SU-DHL-6 (cell line): ENCODE results near the gene GNAO1.

Experiments
- H2AFZ ChIP-seq: fragments of 200-600 bp; sonication (generic); 2 replicates; pipeline ENCODE4 v1.6.1; 2014; ENCODE audit warnings: low read depth, mild to moderate bottlenecking, moderate library complexity, mixed read lengths, antibody characterized with exemption, low read length; ENCODE audit not compliant: severe bottlenecking
- H3F3A ChIP-seq: fragments of 200-600 bp; shearing (Covaris generic); 2 replicates; pipeline ENCODE4 v1.6.0; 2016; ENCODE audit warnings: antibody characterized with exemption, mild to moderate bottlenecking; ENCODE audit not compliant: insufficient read depth
- H3K27ac ChIP-seq: fragments of 200-600 bp; sonication (generic); 2 replicates; pipeline ENCODE4 v1.5.1; 2016; ENCODE audit warnings: low read depth, mild to moderate bottlenecking, low read length, moderate library complexity, mixed read lengths
- H3K27me3 ChIP-seq: fragments of 200-600 bp; sonication (generic), shearing (Covaris generic); 2 replicates; pipeline ENCODE4 v1.6.0; 2014; ENCODE audit warnings: mild to moderate bottlenecking, low read length
- H3K36me3 ChIP-seq: fragments of 200-600 bp; sonication (generic); 2 replicates; pipeline ENCODE4 v1.6.1; 2014; ENCODE audit warnings: mild to moderate bottlenecking, low read length, mixed read lengths
- H3K4me2 ChIP-seq: fragments of 300-600, 200-600 bp; shearing (Covaris generic), sonication (generic); 2 replicates; pipeline ENCODE4 v1.6.0; 2014; ENCODE audit warnings: low read length, low read depth, mild to moderate bottlenecking; ENCODE audit not compliant: poor library complexity, severe bottlenecking
- H3K4me3 ChIP-seq: fragments of 200-600 bp; sonication (generic); 2 replicates; pipeline ENCODE4 v1.5.1; 2014; ENCODE audit warnings: antibody characterized with exemption, low read length, mild to moderate bottlenecking, mixed read lengths; ENCODE audit not compliant: insufficient read depth, poor library complexity, severe bottlenecking
- H3K79me2 ChIP-seq: fragments of 200-600 bp; sonication (generic); 2 replicates; pipeline ENCODE4 v1.6.1; 2014; ENCODE audit warnings: mild to moderate bottlenecking, low read length, moderate library complexity; ENCODE audit not compliant: insufficient read depth
- H3K9ac ChIP-seq: fragments of 200-600 bp; sonication (generic); 2 replicates; pipeline ENCODE4 v1.7.0; 2014; ENCODE audit warnings: mild to moderate bottlenecking, low read length
- H3K9me2 ChIP-seq: fragments of 200-600 bp; sonication (generic); replicated peaks from 2 replicates; pipeline ENCODE4 v1.6.1; 2014; ENCODE audit warnings: low read length; ENCODE audit not compliant: insufficient read depth
- H3K9me3 ChIP-seq: fragments of 200-600 bp; sonication (generic); 2 replicates; pipeline ENCODE4 v1.6.1; 2014; ENCODE audit warnings: low read length, mixed read lengths; ENCODE audit not compliant: insufficient read depth
- H4K20me1 ChIP-seq: fragments of 200-600 bp; sonication (generic); 2 replicates; pipeline ENCODE4 v1.6.1; 2014; ENCODE audit warnings: low read depth, mild to moderate bottlenecking, antibody characterized with exemption, low read length, moderate library complexity, mixed read lengths
- CTCF ChIP-seq: fragments of 200-600 bp; sonication (generic); IDR thresholded peaks from one replicate; pipeline ENCODE4 v1.5.1; 2017; ENCODE audit warnings: antibody characterized with exemption, mild to moderate bottlenecking, low read length, moderate library complexity; ENCODE audit not compliant: insufficient read depth, poor library complexity, severe bottlenecking
- EZH2phosphoT487 ChIP-seq: fragments of 200-600 bp; sonication (generic), shearing (Covaris generic); conservative IDR thresholded peaks from 2 replicates; pipeline ENCODE4 v1.6.1; 2018; ENCODE audit warnings: mild to moderate bottlenecking, antibody characterized with exemption, low read length, moderate library complexity, mixed read lengths

The GNAO1 gene

GRCh38 chr16:56269281-56269680, 78.0 kb downstream of the GNAO1 start:
- Histone ChIP-seq H3K27ac (no peak overlapping the region), H4K20me1 (no peaks in the 10 kb centered on the region)
- no peak for TF ChIP-seq CTCF
- TF ChIP-seq EZH2phosphoT487, result no peak

GRCh38 chr16:56269811-56270684, 78.8 kb downstream of the GNAO1 start:
- no peaks in the 10 kb centered on the region for H3K9me3 ChIP-seq
- no peak overlapping the region for H3K4me3 ChIP-seq
- H3K9ac ChIP-seq, result no peak overlapping the region
- no peak overlapping the region for H3K27ac ChIP-seq
- H3K79me2 ChIP-seq, result no peaks in the 10 kb centered on the region
- no peaks in the 10 kb centered on the region for H3K27me3 ChIP-seq
- H3K9me2 ChIP-seq, result no peaks in the 10 kb centered on the region
- no peaks in the 10 kb centered on the region for H4K20me1 ChIP-seq
- no peak overlapping the region for H2AFZ ChIP-seq
- no peak overlapping the region for H3K4me2 ChIP-seq
- H3F3A ChIP-seq, result no peaks in the 10 kb centered on the region
- H3K36me3 ChIP-seq, result no peaks in the 10 kb centered on the region
- TF ChIP-seq EZH2phosphoT487 (no peak), CTCF (no peak)

More at GRCh38 chr16:56269281-56269680, 78.0 kb downstream of the GNAO1 start:
- no peaks in the 10 kb centered on the region for H3K27me3 ChIP-seq
- no peak overlapping the region for H3K4me2 ChIP-seq
- H3F3A ChIP-seq, result no peaks in the 10 kb centered on the region
- H3K4me3 ChIP-seq, result no peak overlapping the region
- no peaks in the 10 kb centered on the region for H3K9me3 ChIP-seq
- H2AFZ ChIP-seq, result no peak overlapping the region
- no peaks in the 10 kb centered on the region for H3K9me2 ChIP-seq
- no peaks in the 10 kb centered on the region for H3K36me3 ChIP-seq
- H3K9ac ChIP-seq, result no peak overlapping the region
- H3K79me2 ChIP-seq, result no peaks in the 10 kb centered on the region

GRCh38 chr16:56270828-56271227, 79.5 kb downstream of the GNAO1 start:
- Histone ChIP-seq H3K9me3 (no peaks in the 10 kb centered on the region), H3K4me2 (no peak overlapping the region), H3F3A (no peaks in the 10 kb centered on the region), H3K27ac (no peak overlapping the region), H3K9me2 (no peaks in the 10 kb centered on the region), H3K36me3 (no peaks in the 10 kb centered on the region), H3K4me3 (no peak overlapping the region), H4K20me1 (no peaks in the 10 kb centered on the region), H3K27me3 (no peaks in the 10 kb centered on the region), H3K79me2 (no peaks in the 10 kb centered on the region), H3K9ac (no peak overlapping the region), H2AFZ (no peak overlapping the region)
- TF ChIP-seq EZH2phosphoT487 (no peak), CTCF (no peak)
